ENCODE results near the gene EMID1.

Gene EMID1

GRCh38 chr22:29292379-29292778, 86.7 kb downstream of the EMID1 start:
- no peak for DNase-seq (ENCODE audit: low spot score)

- no peak for DNase-seq (ENCODE audit: low spot score)
Observed at GRCh38 chr22:29298641-29299040, 92.9 kb downstream of the EMID1 start.

- no peak for DNase-seq (ENCODE audit: low spot score)
Observed at GRCh38 chr22:29299136-29299900, 93.6 kb downstream of the EMID1 start.

GRCh38 chr22:29300467-29300806, 94.7 kb downstream of the EMID1 start:
- DNase-seq (ENCODE audit: low spot score), result no peak

GRCh38 chr22:29300807-29301601, 95.3 kb downstream of the EMID1 start:
- no peak for DNase-seq (ENCODE audit: low spot score)

GRCh38 chr22:29301716-29302401, 96.2 kb downstream of the EMID1 start:
- no peak for DNase-seq (ENCODE audit: low spot score)

GRCh38 chr22:29302402-29302680, 96.6 kb downstream of the EMID1 start:
- no peak for DNase-seq (ENCODE audit: low spot score)

GRCh38 chr22:29302681-29303465, 97.2 kb downstream of the EMID1 start:
- no peak for DNase-seq (ENCODE audit: low spot score)

GRCh38 chr22:29305836-29306174, 100.1 kb downstream of the EMID1 start:
- DNase-seq (ENCODE audit: low spot score), result no peak

GRCh38 chr22:29306175-29306834, 100.6 kb downstream of the EMID1 start, which contains the start of gene GAS2L1:
TSS of gene GAS2L1 (plus strand) at chr22:29306650. CDS start at chr22:29308106, 1,456 bp downstream.
- DNase-seq (ENCODE audit: low spot score), result no peak

GRCh38 chr22:29306835-29307595, 101.3 kb downstream of the EMID1 start:
- DNase-seq (ENCODE audit: low spot score), result no peak

- no peak for DNase-seq (ENCODE audit: low spot score)
Observed at GRCh38 chr22:29307596-29308147, 102.0 kb downstream of the EMID1 start.

GRCh38 chr22:29308148-29308790, 102.6 kb downstream of the EMID1 start:
- DNase-seq (ENCODE audit: low spot score), result no peak

- DNase-seq (ENCODE audit: low spot score), result no peak
Observed at GRCh38 chr22:29308791-29309262, 103.1 kb downstream of the EMID1 start.
